Measurements from ENCODE around the gene AGPS. TPM values are rescaled to one million over a fixed set of nuclear protein-coding genes. Genes with fewer than 3 reads are reported as not detected.

AGPS gene
- total and polyA plus RNA-seq, 9 of the 15 experiments (the other 6 are each of a cell fraction or from before 2014, with no cell fraction given) = 15.5 to 211 (median 63.1) TPM

- FAIRE-seq (no peak), ATAC-seq (no peak), DNase-seq (ENCODE audit: extremely low read depth in 1 of 4, low spot score in 3 of 4) (no peak)
- Histone ChIP-seq H3K4me1 (replicated peaks in 1 of 2; ENCODE audit: control insufficient read depth in 2 of 2, insufficient read depth in 2 of 2, low read length in 2 of 2) (peaks cover 6 to 8% of the 10 kb centered on the region in 2 experiments; a peak in 4 of 5 replicates), H3K4me2 (ENCODE audit: insufficient read depth, low read length) (no peak overlapping the region), H3K9me3 (replicated peaks; ENCODE audit: control insufficient read depth, insufficient read depth, low read depth, low read length) (peaks cover 3% of the 10 kb centered on the region; the same call in 1 of the 2 replicates), H4K20me1 (replicated peaks; ENCODE audit: control insufficient read depth, insufficient read depth, low read length) (no peaks in the 10 kb centered on the region), H3K9ac (ENCODE audit: insufficient read depth in 1 of 2, low read depth in 2 of 2, low read length in 2 of 2) (no peak overlapping the region), H3K36me3 (ENCODE audit: control insufficient read depth, insufficient read depth, low read length) (no peaks in the 10 kb centered on the region), H3K27me3 (ENCODE audit: control insufficient read depth in 2 of 2, insufficient read depth in 2 of 2, low read length in 2 of 2) (no peaks in the 10 kb centered on the region), H3K9me1 (ENCODE audit: control insufficient read depth, insufficient read depth, low read length) (no peaks in the 10 kb centered on the region), H2AFZ (ENCODE audit: low read depth, low read length) (no peak overlapping the region), H3K79me2 (ENCODE audit: control insufficient read depth, insufficient read depth, low read length) (no peaks in the 10 kb centered on the region), H3K4me3 (no peak overlapping the region), H3K27ac (ENCODE audit: extremely low read depth, low read depth, low read length) (no peak overlapping the region)
- BruUV-seq (replicated peaks) = no TSS peak
- ChIA-PET POLR2A (interaction anchor here (1.0 to 1.8 kb wide), 2 partner anchors 16 to 18 kb away, joined by 3 read pairs; no protein-coding TSS in a partner anchor), CTCF (ENCODE audit: low intra/inter-chr PET ratio) (no interaction called here)
- intact Hi-C loops (cut with micrococcal nuclease) (no loop called here), in situ Hi-C loops (cut with MboI) (no loop called here)
- TF ChIP-seq FOS (IDR thresholded peaks at IDR 0.05; ENCODE audit: extremely low read depth, insufficient read length) = no peak
These were observed 156.1 kb downstream of the AGPS start for GRCh38 chr2:177548636-177549035.

- Histone ChIP-seq H3K9me3 (replicated peaks; ENCODE audit: control insufficient read depth, insufficient read depth, low read depth, low read length) (peaks cover 3% of the 10 kb centered on the region; the same call in 1 of the 2 replicates), H3K4me1 (replicated peaks in 1 of 2; ENCODE audit: control insufficient read depth in 2 of 2, insufficient read depth in 2 of 2, low read length in 2 of 2) (peaks cover 10 to 12% of the 10 kb centered on the region in 2 experiments), H3K27ac (ENCODE audit: extremely low read depth, low read depth, low read length) (no peak overlapping the region), H2AFZ (ENCODE audit: low read depth, low read length) (no peak overlapping the region), H3K36me3 (ENCODE audit: control insufficient read depth, insufficient read depth, low read length) (no peaks in the 10 kb centered on the region), H3K4me2 (ENCODE audit: insufficient read depth, low read length) (no peak overlapping the region), H3K27me3 (ENCODE audit: control insufficient read depth in 2 of 2, insufficient read depth in 2 of 2, low read length in 2 of 2) (no peaks in the 10 kb centered on the region), H3K9me1 (ENCODE audit: control insufficient read depth, insufficient read depth, low read length) (no peaks in the 10 kb centered on the region), H3K9ac (ENCODE audit: insufficient read depth in 1 of 2, low read depth in 2 of 2, low read length in 2 of 2) (no peak overlapping the region), H3K79me2 (ENCODE audit: control insufficient read depth, insufficient read depth, low read length) (no peaks in the 10 kb centered on the region), H3K4me3 (no peak overlapping the region), H4K20me1 (replicated peaks; ENCODE audit: control insufficient read depth, insufficient read depth, low read length) (no peaks in the 10 kb centered on the region)
- no TSS peak for BruUV-seq (replicated peaks)
- intact Hi-C loops (cut with micrococcal nuclease) (no loop called here), in situ Hi-C loops (cut with MboI) (no loop called here)
- POLR2A ChIA-PET = interaction anchor here (1.0 to 1.8 kb wide), 2 partner anchors 16 to 19 kb away, joined by 3 read pairs; no protein-coding TSS in a partner anchor
- no peak for DNase-seq (ENCODE audit: extremely low read depth in 1 of 4, low spot score in 3 of 4)
- CTCF ChIA-PET (ENCODE audit: low intra/inter-chr PET ratio) = no interaction called here
- FAIRE-seq = no peak
- ATAC-seq = no peak
- TF ChIP-seq NFXL1 (CRISPR knock-in tag; IDR thresholded peaks at IDR 0.05) (0 out of 2 replicates have a peak, but pooled peaks have one; percentile 38), FOXP1 (CRISPR knock-in tag; IDR thresholded peaks at IDR 0.05) (no peak), USF2 (CRISPR knock-in tag; IDR thresholded peaks at IDR 0.05) (no peak), ZNF165 (CRISPR knock-in tag; IDR thresholded peaks at IDR 0.05; ENCODE audit: borderline replicate concordance) (no peak), HMBOX1 (IDR thresholded peaks at IDR 0.05) (peak; percentile 55; the same call in 1 of the 2 replicates), SIN3A (IDR thresholded peaks at IDR 0.05; ENCODE audit: borderline replicate concordance in 2 of 2, control insufficient read depth in 1 of 2, low read depth in 2 of 2, low read length in 2 of 2) (no peak), CBFA2T3 (IDR thresholded peaks at IDR 0.05) (no peak), MIER1 (IDR thresholded peaks at IDR 0.05; ENCODE audit: low read depth) (no peak), ZNF668 (CRISPR knock-in tag; IDR thresholded peaks at IDR 0.05) (no peak), ATF4 (CRISPR knock-in tag; IDR thresholded peaks at IDR 0.05) (no peak), L3MBTL2 (IDR thresholded peaks at IDR 0.05) (peak; percentile 55; the same call in 1 of the 2 replicates), ZNF316 (IDR thresholded peaks at IDR 0.05) (peak; percentile 28; the same call in 1 of the 2 replicates)
These were observed 156.6 kb downstream of the AGPS start for GRCh38 chr2:177549171-177549570.
